GM12865 (cell line): ENCODE measurements around the gene UBA3.

Experiments
- DNase-seq: peaks from one replicate; pipeline ENCODE4 v3.0.0; 2010; ENCODE audit warnings: low read depth
- H3K4me3 ChIP-seq: 2 replicates; pipeline ENCODE4 v1.5.1; 2011; ENCODE audit warnings: mild to moderate bottlenecking, low read depth, low read length, control low read depth
- TF ChIP-seq, protein P1 (sequence below): IDR thresholded peaks from 2 replicates; pipeline ENCODE4 v1.5.1; 2011; ENCODE audit warnings: low read length, control low read depth, low read depth, inconsistent platforms; ENCODE audit not compliant: insufficient read depth; ENCODE audit errors: missing control alignments

Gene UBA3

GRCh38 chr3:69059688-69060087 is 20.5 kb downstream of the UBA3 start:
- no peak for DNase-seq
- TF ChIP-seq, protein P1, sequence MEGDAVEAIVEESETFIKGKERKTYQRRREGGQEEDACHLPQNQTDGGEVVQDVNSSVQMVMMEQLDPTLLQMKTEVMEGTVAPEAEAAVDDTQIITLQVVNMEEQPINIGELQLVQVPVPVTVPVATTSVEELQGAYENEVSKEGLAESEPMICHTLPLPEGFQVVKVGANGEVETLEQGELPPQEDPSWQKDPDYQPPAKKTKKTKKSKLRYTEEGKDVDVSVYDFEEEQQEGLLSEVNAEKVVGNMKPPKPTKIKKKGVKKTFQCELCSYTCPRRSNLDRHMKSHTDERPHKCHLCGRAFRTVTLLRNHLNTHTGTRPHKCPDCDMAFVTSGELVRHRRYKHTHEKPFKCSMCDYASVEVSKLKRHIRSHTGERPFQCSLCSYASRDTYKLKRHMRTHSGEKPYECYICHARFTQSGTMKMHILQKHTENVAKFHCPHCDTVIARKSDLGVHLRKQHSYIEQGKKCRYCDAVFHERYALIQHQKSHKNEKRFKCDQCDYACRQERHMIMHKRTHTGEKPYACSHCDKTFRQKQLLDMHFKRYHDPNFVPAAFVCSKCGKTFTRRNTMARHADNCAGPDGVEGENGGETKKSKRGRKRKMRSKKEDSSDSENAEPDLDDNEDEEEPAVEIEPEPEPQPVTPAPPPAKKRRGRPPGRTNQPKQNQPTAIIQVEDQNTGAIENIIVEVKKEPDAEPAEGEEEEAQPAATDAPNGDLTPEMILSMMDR: no peak
- no peak overlapping the region for H3K4me3 ChIP-seq

- H3K4me3 ChIP-seq: no peak overlapping the region
- no peak for DNase-seq
- TF ChIP-seq, protein P1: no peak
These were observed 21.3 kb downstream of the UBA3 start for GRCh38 chr3:69058947-69059224.

DNA sequence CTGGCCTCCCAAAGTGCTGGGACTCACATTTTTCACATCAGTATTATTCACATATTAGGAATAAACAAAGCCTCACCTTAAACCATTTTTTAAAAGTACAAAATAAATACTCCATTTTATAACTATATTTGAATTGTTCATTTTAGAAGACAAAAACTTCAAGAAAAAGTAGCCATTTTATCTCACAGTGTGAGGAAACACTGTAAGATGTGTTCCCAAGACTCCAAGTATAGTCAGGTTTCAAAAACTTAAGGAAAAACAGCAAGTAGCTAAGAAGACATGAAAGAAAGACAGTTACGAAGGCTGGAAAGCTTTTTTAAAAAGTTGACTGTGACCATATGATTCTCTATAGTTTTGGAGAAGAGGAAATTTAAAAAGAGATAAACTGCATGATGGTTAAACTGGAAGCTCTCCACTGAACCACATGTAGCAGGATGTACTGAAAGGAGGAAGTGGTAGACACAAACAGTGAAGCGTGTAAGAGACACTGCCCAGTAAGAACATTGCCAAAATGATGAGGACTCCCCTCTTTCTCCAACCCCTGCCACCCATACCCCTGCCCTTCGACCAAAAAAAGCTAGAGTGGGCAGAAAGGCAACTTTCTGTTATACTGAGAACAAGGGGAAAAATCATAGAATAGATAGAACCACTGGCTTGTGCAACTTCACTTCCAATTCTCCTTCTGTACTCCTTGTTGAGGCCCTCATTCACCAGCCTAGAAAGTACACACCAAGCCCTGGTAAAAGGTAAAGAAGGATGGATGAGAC is 21.8 kb downstream of the UBA3 start:
- TF ChIP-seq, protein P1: no peak
- DNase-seq: peak; percentile 70
- H3K4me3 ChIP-seq: no peak overlapping the region; the same call in 1 of the 2 replicates

- H3K4me3 ChIP-seq: peak overlapping the region; percentile 87
- DNase-seq: peak; percentile 7
- TF ChIP-seq, protein P1: no peak
These were observed 27.7 kb downstream of the UBA3 start for GRCh38 chr3:69052472-69052898.

GRCh38 chr3:69051756-69052471 is 28.3 kb downstream of the UBA3 start, which contains the start of gene TMF1:
Gene TMF1, minus strand, starts transcription at chr3:69052333. Its CDS starts 247 bp downstream, at chr3:69052086.
- TF ChIP-seq, protein P1: no peak
- peak; percentile 99 for DNase-seq
- H3K4me3 ChIP-seq: peak within 1 kb of the TSS; percentile 87

GRCh38 chr3:69048990-69049389 is 31.2 kb downstream of the UBA3 start:
- TF ChIP-seq, protein P1: no peak
- no peak for DNase-seq
- no peak overlapping the region for H3K4me3 ChIP-seq
